RCC 7860 (cell line): Measurements from ENCODE around the gene EIF1AX.
"Not testable (repeated sequence)": the region's sequence is repeated elsewhere in the genome, so short reads cannot be mapped to it uniquely, and the experiment has no call there.

Experiments used
- DNase-seq: peaks from one replicate; pipeline ENCODE4 v3.0.0-alpha.2; 2015; ENCODE audit warnings: low spot score
- FAIRE-seq: peaks from 2 replicates; lab custom pipeline; 2012; peaks lifted over from hg19 to GRCh38; lab: Jason Lieb, UNC

EIF1AX gene, protein sequence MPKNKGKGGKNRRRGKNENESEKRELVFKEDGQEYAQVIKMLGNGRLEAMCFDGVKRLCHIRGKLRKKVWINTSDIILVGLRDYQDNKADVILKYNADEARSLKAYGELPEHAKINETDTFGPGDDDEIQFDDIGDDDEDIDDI

DNA sequence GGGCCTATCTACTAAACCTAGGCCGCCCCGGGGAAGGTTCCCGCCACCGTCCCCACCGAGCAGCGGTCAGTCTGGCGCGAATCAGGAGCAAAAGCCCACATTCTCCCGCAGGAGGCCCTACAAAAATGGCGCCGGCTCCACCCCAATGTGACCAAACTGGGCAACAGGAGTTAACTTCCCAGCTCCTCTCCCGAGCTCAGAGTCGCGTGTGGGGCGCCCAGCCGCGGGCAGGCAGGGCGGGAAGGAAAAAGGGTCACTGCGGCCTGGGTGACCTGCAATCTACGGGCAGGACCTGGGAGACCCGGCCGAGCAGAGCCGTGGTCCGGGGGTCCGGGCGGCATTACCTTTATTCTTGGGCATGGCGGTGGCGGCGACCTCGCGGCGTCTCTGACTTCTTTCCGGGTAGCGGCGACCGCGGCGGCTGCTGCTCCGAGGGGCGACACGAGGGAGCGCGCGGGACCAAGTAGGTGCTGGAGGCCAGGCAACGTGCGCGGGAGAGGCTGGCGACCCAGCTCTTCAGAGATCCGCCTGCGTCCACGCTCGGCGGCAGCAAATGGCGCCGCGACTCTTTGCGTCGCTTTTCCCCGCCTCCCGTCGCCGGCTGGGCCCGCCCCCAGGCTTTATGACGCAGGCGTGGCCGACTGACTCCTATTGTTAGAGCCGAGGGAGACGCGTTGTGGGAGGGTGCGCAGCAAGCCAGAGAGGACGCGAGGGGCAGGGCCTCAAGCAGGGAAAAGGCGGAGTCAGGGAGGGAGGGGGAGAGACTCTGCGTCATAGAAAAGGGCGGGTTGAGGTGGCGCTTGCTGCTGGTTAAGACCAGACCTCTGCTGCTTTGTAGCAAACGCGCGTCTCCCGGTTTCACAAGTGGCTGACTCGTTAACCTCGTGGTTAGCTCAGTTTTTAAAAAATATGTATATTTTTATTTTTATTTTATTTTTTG lies at the start of gene EIF1AX:
EIF1AX (minus strand) TSS at position 558 of the 940 bp plus-strand sequence; CDS start at position 360, 198 bp downstream.
- DNase-seq (peak; percentile 90), FAIRE-seq (peak; percentile 96)

DNA sequence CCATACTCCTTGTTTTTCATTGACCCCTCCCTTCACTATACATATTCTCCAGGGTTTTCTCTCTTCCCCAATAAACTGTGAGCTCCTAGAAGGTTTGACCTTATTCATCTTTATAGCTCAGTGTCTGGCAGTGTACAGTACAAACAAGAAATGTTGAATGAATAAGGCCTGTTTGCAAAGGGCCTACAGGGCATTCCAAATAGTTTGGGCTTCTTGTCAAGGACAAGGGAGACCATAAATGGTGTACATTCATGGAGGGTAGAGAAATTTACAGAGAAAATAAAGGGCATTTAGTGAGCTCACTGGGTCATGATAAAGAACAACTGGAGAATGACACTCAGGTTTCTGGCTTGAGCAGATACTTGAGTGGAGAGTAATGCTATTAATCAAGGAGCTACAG lies 47.5 kb upstream of the EIF1AX start:
- no peak for DNase-seq
- no peak for FAIRE-seq

DNA sequence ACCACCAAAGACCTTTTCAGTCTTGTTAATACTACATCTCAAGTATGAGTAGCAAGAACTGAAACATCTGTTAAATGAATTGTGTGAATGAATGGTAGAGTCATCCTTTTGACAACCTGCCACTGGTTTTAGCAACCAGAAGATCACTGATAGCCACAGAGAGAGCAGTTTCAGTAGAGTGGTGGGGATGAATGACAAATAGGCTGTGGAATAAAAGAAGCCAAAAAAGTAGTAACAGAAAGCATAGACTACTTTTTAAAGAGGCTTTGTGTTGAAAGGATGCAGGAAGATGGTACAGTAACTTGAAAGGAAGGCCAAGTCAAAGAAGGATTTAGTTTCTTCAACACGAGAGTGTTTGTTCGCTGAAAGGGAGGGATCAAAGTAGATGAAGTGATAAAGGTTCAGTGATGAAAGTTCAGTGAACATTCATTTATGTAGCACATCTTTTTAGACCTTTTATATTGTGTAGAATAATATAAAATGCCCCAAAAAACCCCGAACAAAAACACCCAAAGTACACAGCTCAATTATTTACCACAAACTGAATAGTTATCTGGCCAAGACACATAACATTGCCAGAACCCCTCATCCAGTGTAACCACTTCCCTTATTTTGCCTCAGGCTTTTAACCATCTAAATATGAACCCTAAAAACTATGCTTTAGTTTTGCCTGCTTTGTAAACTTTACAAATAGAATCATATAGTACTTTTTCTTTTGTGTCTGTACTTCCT lies 40.1 kb upstream of the EIF1AX start:
- no peak for FAIRE-seq
- DNase-seq = no peak

DNA sequence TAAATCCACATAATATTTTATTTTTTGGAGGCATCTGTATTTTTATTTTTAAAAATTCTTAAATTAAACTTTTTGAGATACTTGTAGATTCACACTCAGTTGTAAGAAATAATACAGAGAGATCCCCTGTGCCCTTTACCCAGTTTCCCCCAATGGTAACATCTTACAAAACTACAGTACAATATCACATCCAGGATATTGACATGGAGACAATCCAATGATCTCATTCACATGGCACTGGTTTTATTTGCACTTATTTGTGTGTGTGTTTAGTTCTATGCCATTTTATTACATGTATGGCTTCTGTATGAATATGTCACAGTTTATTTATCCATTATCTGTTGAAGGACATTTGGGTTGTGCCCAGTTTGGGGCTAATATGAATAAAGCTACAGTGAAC lies 35.5 kb upstream of the EIF1AX start:
- DNase-seq (no peak), FAIRE-seq (no peak)

DNA sequence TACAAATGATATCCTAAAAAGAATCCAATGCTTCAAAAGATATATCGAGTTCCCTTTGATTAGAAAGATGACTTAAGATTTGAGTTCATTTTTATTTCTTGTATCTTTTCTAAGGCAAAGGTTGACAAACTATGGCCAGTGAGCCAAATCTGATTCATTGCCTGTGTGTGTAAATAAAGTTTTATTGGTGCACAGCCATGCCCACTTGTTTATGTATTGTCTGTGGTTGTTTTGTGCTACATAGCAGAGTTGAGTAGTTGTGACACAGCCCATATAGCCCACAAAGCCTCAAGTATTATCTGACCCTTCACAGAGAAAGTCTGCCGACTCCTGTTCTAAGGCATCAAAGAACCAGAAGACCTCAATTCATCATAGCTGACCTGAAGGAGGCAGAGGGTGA lies 32.2 kb upstream of the EIF1AX start:
- FAIRE-seq = no peak

DNA sequence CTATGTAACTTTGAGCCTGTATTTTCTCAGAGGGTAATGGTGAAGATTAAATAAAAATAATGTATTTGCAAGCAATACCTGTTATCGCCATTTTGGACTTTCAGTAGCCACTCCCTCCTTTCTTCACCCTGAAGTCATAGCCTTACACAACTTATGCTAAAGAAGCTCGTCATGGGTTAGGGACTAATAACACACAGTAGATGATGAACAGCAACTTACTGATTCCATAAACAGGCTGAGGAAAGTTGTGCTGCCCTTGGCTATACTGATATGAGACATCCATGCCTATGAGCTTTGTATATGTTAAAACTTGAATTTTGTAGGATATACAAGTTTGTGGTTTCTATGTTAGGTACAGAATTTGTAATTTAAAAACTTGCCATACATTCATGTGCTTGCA lies 31.7 kb upstream of the EIF1AX start:
- no peak for FAIRE-seq

More for the DNA sequence above, 32.2 kb upstream of the EIF1AX start:
- no peak for DNase-seq

DNA sequence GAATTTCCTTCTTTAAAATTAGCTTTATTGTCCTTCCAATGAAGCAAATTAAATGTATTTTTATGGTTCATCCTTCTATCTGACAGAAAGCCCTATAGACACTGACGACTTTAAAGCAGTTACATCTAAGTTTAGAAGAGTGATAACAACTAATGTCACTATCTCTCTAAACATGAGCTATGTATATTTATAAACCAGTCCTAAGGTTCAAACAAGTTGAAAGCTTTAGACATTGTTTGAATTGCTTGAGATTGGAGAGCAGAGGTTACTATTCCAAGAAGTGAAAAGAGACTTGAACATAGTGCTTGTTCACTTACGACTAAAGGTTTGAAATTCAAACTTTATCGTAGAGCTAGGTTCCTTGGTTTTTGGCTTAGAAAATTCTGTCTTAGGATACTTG lies 30.2 kb upstream of the EIF1AX start:
- DNase-seq (no peak), FAIRE-seq (no peak)

More for the DNA sequence above, 31.7 kb upstream of the EIF1AX start:
- no peak for DNase-seq

DNA sequence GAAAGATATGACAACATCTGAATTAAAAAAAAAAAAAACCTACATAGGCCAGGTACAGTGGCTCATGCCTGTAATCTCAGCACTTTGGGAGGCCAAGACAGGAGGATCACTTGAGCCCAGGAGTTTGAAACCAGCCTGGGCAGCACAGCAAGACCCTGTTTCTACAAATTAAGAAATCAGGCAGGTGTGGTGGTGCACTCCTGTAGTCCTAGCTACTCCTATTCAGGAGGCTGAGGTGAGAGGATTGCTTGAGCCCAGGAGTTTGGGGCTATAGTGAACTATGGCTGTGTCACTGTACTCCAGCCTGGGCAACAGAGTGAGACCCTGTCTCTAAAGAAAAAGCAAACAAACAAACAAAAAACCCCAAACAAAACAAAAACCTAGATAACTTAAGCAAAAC lies 20.9 kb upstream of the EIF1AX start:
- not testable (repeated sequence) for DNase-seq, FAIRE-seq

DNA sequence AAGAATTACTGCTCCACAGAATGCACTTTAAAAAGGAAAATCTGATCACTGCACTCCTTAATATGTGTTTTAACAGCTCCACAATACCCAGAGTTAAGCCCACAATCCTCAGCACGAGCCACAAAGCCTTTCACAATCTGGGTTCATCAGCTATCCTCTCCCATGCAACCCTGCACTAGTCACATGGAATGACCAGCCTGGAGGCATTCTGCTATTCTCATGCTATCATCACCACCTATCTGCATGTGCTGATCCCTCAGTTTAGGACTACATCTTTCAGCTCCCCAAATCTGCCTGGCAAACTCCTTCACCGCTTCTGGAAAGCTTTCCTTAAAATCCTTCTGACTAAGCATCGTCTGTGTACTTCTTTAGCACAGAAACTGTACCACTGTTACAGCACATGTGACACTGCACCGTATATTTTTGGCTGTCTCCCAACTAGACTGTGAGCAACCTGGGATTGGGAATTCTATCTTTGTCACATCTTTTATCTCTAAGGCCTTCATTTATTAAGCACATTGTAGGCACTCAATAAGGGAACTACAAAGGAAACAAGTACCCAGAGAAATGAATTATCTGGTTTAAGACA lies 18.3 kb upstream of the EIF1AX start:
- no peak for DNase-seq
- FAIRE-seq = no peak

DNA sequence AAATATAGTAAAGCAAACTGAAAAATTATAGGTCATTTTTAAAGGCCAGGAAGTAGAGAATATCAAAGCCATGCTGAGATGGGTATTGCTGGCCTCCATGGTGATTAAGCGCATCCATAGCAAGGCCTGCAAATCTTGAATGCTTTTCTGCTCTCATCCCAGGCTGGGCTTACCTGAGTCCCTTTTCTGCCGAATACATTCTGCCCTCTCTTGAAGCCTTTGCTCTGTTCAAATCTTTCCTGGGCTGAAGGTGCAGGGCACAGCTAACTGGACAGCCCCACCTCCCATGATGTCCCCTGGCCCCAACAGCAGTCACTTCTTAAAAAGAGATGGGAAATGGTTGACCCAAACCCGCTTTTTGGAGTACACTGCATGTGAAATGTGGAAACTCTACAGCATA lies 10.1 kb upstream of the EIF1AX start:
- FAIRE-seq (no peak), DNase-seq (no peak)

DNA sequence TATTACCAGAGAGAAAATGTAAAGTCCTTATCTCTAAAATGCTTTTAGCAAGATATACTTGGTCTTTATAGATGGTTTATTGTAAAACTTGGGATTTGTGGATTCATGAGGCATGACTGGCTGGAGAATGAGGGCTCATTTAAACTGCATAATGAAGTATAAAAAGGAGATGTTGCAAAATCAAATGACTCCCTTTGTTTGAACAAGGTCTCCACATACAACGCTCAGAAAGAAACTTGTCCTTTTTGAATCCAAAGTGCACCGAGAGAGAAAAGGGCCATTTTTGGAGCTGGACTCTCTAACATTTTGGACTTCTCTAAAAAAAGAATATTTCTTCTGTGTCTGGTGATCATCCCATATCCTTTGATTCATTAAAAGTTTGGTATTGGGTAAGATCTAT lies 7.7 kb upstream of the EIF1AX start:
- DNase-seq = no peak

DNA sequence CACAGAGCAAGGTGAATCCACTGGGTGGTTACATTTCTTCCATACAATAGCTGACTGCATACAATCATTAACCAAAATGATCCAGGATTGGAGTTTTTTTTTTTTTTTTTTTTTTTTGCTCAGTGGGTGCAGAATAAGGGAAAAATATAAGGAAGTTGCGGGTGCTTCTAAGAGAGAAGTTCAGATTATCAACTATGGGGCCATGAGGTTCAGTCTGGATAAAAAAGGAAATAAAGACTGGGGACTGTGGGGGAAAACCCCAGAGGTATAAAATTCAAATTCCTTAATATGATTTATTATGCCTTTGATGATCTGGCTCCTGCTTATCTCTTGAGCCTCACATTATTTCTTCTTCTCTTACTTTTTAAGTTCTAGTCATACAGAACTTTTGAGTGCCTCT lies 5.9 kb upstream of the EIF1AX start:
- FAIRE-seq = no peak

More for the DNA sequence above, 7.7 kb upstream of the EIF1AX start:
- FAIRE-seq = no peak

DNA sequence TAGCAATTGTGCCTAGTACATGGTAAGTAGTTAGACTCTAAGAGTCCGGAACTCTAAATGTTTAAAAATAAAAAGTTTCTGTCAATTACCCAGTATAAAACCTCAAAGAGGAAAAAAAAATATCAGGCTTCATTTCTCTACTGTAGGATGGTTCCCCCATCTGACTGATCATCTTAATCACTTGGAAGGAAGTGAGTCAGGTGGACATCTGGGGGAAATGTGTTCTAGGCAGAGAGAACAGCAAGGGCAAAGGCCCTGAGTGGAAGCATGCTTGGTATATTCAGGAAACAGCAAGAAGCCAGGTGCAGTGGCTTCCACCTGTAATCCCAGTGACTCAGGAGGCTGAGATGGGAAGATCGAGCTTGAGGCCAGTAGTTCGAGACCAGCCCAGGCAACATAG lies 2.9 kb upstream of the EIF1AX start:
- peak; percentile 31 for DNase-seq
- FAIRE-seq = peak; percentile 35

More for the DNA sequence above, 5.9 kb upstream of the EIF1AX start:
- no peak for DNase-seq

DNA sequence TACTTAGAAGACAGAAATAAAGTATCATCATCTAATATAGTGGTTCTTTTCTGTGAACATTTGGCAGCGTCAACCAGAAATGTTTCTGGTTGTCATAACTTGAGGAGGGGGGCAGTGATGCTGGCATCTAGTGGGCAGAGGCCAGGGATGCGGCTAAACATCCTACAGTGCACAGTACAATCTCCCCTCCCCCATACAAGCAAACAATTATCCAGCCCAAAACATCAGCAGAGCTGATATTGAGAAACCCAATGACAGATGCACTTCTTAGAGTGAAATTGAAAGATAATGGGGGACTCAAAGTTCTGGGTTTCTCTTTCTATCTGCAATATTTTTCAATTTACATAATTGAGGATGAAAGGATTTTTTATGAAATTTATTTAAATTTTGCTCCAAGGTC lies 1.9 kb upstream of the EIF1AX start:
- FAIRE-seq = no peak
- DNase-seq = no peak

DNA sequence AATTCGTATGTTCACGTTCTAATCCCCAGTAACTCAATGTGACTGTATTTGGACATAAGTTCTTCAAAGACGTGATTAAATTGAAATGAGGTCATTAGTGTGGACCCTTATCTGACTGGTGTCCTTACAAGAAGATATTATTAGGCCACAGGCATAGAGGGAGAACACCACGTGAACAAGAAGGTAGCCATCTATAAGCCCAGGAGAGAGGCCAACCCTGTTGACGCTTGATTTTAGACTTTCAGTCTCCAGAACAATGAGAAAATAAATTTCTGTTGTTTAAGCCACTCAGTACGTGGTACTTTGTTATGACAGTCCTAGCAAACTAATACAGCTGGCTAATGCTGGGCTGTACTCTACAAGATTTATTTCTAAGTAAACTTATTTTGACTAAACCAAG lies 1.5 kb upstream of the EIF1AX start:
- no peak for FAIRE-seq

DNA sequence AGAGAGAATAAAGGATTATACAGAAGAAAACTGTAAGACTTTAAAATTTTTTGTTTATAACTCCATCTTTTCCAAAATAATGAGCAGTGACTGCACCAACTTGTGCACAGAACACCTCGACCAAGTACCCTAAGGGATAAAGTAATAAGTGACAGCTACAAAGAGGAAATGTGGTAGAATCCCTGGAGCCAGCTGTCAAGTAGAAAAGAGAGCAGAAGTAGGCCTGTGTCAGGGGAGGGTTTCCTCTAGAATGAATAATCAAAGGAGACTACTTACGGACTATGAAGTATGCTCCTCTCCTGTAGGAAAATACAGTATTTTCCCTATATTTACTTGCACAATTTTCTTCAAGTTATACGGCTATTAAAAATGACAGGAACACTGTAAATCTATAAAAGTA lies 1.2 kb downstream of the EIF1AX start:
- DNase-seq (no peak), FAIRE-seq (no peak)

More for the DNA sequence above, 1.5 kb upstream of the EIF1AX start:
- no peak for DNase-seq

DNA sequence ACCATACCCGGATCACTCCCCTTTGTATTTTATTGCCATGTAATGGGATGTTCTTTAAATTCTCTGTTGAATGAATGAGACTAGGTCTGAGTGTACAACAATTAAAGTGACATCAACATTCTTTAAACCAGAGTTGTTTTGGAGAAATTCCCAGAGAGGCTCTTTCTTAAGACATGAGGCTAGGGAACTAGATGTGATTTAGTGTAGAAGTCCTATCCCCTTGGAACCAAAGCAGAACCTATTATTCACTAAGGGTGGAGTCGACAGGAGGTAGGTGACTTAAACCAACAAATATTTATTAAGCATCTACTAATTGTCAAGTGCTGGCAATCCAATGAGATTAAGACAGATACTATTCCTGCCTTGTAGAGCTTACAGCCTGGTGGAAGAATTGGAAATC lies 1.7 kb downstream of the EIF1AX start:
- FAIRE-seq (no peak), DNase-seq (no peak)

DNA sequence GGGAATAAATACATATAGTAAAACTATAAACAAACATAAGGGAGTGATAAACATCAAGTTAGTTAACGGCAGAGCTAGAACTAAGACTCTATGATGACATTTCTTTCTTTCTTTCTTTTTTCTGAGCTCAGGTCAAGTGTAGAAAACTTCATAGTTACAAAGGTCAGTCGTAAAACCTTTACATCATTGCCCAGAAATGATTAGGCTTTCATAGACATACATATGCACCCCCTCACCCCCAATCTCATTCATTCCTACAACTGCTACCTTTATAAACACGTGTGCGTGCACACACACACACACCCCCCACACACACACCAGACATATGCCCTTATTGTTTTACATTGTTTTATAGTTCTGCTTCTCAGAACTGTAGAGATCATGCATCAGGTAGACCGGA lies 5.7 kb downstream of the EIF1AX start:
- no peak for DNase-seq
- no peak for FAIRE-seq

DNA sequence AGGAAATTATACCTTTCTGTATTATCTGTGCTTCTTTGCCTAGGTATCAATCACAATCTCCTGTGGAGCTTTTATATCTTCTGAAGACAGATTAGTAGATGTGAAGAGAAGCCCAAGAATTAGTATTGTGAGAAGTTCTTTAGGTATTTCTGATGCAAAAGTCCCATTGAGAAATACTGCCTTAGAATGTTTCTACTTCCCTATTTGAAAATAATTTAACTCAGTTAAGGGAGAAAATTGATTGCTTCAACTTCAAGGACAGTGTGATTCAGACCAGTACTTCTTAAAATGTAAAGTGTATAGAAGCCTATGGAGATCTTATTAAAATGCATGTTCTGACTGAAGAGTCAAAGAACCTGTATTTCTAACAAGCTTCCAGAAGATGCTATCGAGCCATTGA lies 9.0 kb downstream of the EIF1AX start:
- no peak for DNase-seq
- no peak for FAIRE-seq

DNA sequence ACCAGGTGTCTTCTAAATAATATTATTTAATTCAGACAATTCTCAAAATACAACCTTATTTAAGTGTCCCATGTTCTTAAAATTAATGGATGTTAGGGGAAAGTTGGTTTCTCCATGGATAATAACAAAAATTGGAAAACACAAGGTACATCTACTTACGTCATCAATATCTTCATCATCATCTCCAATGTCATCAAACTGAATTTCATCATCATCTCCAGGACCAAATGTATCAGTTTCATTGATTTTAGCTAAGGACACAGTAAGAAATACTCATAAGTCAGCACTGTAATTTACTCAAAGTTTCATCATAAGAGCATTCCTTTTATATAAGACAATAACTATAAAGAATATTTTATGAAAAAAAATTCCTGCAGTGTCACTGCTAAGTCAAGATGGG lies 11.3 kb downstream of the EIF1AX start:
- no peak for DNase-seq
- FAIRE-seq = no peak

DNA sequence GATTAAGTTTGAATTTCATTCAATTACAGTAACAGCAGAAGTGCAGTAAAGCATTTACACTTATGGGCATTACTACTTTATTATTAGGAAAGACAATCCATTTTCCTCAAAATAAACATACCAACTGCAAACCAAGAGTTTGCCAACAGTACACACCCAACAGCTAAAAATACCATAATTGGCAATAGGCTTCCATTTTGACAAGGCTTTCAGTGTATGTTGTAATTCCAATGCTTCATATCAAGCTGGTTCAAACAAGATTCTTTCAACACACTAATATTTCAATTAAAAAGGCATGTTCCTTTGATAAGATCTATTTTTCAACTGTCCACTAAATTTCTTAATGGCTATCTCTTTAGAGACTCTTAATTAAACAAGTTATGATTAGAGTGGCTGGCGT lies 12.1 kb downstream of the EIF1AX start:
- DNase-seq = no peak
- no peak for FAIRE-seq
